ENCODE measurements around the gene SCAMP5.

SCAMP5 gene

GRCh38 chr15:74954515-74954914 lies 40.8 kb upstream of the SCAMP5 start:
- H3K9ac ChIP-seq (ENCODE audit: low read length) = no peak overlapping the region
- H3K9me2 ChIP-seq (replicated peaks; ENCODE audit: insufficient read depth, low read length) = no peaks in the 10 kb centered on the region
- H3K4me3 ChIP-seq (ENCODE audit: low read length) = no peak overlapping the region
- no peak for DNase-seq
- no peaks in the 10 kb centered on the region for H3K27me3 ChIP-seq (replicated peaks; ENCODE audit: insufficient read depth, low read length)
- TF ChIP-seq EZH2 (optimal IDR thresholded peaks at IDR 0.05; ENCODE audit: low read depth, low read length) (no peak), CTCF (IDR thresholded peaks at IDR 0.05; ENCODE audit: low read length) (no peak), EZH2phosphoT487 (IDR thresholded peaks at IDR 0.05; ENCODE audit: low read length) (no peak)
- no peak overlapping the region for H3K27ac ChIP-seq (ENCODE audit: low read length)
- no peak overlapping the region for H3K4me2 ChIP-seq (ENCODE audit: low read depth, low read length)
- no peaks in the 10 kb centered on the region for H4K20me1 ChIP-seq (ENCODE audit: insufficient read depth, low read length)
- H3F3A ChIP-seq (ENCODE audit: insufficient read depth, low read length) = no peaks in the 10 kb centered on the region
- peaks cover 7% of the 10 kb centered on the region for H3K4me1 ChIP-seq (ENCODE audit: low read length)
- no peak overlapping the region for H2AFZ ChIP-seq (ENCODE audit: low read length)
- no peaks in the 10 kb centered on the region for H3K36me3 ChIP-seq (replicated peaks; ENCODE audit: insufficient read depth, low read length)
- no peaks in the 10 kb centered on the region for H3K9me3 ChIP-seq (replicated peaks; ENCODE audit: insufficient read depth, low read length)
- peaks cover 17% of the 10 kb centered on the region for H3K79me2 ChIP-seq (ENCODE audit: low read length)

GRCh38 chr15:74955017-74955416 lies 40.3 kb upstream of the SCAMP5 start:
- H3K27me3 ChIP-seq (replicated peaks; ENCODE audit: insufficient read depth, low read length) = no peaks in the 10 kb centered on the region
- H3K9me3 ChIP-seq (replicated peaks; ENCODE audit: insufficient read depth, low read length) = no peaks in the 10 kb centered on the region
- H3K9ac ChIP-seq (ENCODE audit: low read length) = no peak overlapping the region
- DNase-seq = no peak
- H3K4me1 ChIP-seq (ENCODE audit: low read length) = peaks cover 7% of the 10 kb centered on the region
- H3K9me2 ChIP-seq (replicated peaks; ENCODE audit: insufficient read depth, low read length) = no peaks in the 10 kb centered on the region
- no peak overlapping the region for H3K27ac ChIP-seq (ENCODE audit: low read length)
- TF ChIP-seq EZH2 (optimal IDR thresholded peaks at IDR 0.05; ENCODE audit: low read depth, low read length) (no peak), EZH2phosphoT487 (IDR thresholded peaks at IDR 0.05; ENCODE audit: low read length) (no peak), CTCF (IDR thresholded peaks at IDR 0.05; ENCODE audit: low read length) (no peak)
- no peak overlapping the region for H3K4me3 ChIP-seq (ENCODE audit: low read length)
- no peaks in the 10 kb centered on the region for H4K20me1 ChIP-seq (ENCODE audit: insufficient read depth, low read length)
- H3F3A ChIP-seq (ENCODE audit: insufficient read depth, low read length) = no peaks in the 10 kb centered on the region
- no peaks in the 10 kb centered on the region for H3K36me3 ChIP-seq (replicated peaks; ENCODE audit: insufficient read depth, low read length)
- no peak overlapping the region for H2AFZ ChIP-seq (ENCODE audit: low read length)
- H3K4me2 ChIP-seq (ENCODE audit: low read depth, low read length) = 0 out of 2 replicates have a peak overlapping the region, but pooled peaks have one; percentile 98
- H3K79me2 ChIP-seq (ENCODE audit: low read length) = peaks cover 17% of the 10 kb centered on the region

GRCh38 chr15:74955796-74956647 lies 39.3 kb upstream of the SCAMP5 start:
- Histone ChIP-seq H3K9me3 (replicated peaks; ENCODE audit: insufficient read depth, low read length) (no peaks in the 10 kb centered on the region), H3K27ac (ENCODE audit: low read length) (peak overlapping the region; percentile 16; the same call in 1 of the 2 replicates), H3K9me2 (replicated peaks; ENCODE audit: insufficient read depth, low read length) (no peaks in the 10 kb centered on the region), H3K27me3 (replicated peaks; ENCODE audit: insufficient read depth, low read length) (no peaks in the 10 kb centered on the region), H4K20me1 (ENCODE audit: insufficient read depth, low read length) (no peaks in the 10 kb centered on the region), H3K79me2 (ENCODE audit: low read length) (peaks cover 17% of the 10 kb centered on the region), H3K4me3 (ENCODE audit: low read length) (peak overlapping the region; percentile 69), H3K36me3 (replicated peaks; ENCODE audit: insufficient read depth, low read length) (no peaks in the 10 kb centered on the region), H3F3A (ENCODE audit: insufficient read depth, low read length) (peaks cover 2% of the 10 kb centered on the region; the same call in 1 of the 2 replicates), H3K9ac (ENCODE audit: low read length) (peak overlapping the region; percentile 70), H3K4me2 (ENCODE audit: low read depth, low read length) (peak overlapping the region; percentile 98), H3K4me1 (ENCODE audit: low read length) (peaks cover 13% of the 10 kb centered on the region), H2AFZ (ENCODE audit: low read length) (peak overlapping the region; percentile 84)
- TF ChIP-seq EZH2phosphoT487 (IDR thresholded peaks at IDR 0.05; ENCODE audit: low read length) = no peak
- peak; percentile 47 for TF ChIP-seq CTCF (IDR thresholded peaks at IDR 0.05; ENCODE audit: low read length)
- DNase-seq = peak; percentile 72
